CD4-positive, alpha-beta T cell treated with Interleukin-1 beta for 1 hour (primary cell): ENCODE results near the gene PLCB1.
"Not testable (repeated sequence)": the region's sequence is repeated elsewhere in the genome, so short reads cannot be mapped to it uniquely, and the experiment has no call there.

Experiments
- DNase-seq, 2 donors: peaks; one replicate each; pipeline ENCODE4 v3.0.0-alpha.2; 2020 to 2022

Gene PLCB1

DNA sequence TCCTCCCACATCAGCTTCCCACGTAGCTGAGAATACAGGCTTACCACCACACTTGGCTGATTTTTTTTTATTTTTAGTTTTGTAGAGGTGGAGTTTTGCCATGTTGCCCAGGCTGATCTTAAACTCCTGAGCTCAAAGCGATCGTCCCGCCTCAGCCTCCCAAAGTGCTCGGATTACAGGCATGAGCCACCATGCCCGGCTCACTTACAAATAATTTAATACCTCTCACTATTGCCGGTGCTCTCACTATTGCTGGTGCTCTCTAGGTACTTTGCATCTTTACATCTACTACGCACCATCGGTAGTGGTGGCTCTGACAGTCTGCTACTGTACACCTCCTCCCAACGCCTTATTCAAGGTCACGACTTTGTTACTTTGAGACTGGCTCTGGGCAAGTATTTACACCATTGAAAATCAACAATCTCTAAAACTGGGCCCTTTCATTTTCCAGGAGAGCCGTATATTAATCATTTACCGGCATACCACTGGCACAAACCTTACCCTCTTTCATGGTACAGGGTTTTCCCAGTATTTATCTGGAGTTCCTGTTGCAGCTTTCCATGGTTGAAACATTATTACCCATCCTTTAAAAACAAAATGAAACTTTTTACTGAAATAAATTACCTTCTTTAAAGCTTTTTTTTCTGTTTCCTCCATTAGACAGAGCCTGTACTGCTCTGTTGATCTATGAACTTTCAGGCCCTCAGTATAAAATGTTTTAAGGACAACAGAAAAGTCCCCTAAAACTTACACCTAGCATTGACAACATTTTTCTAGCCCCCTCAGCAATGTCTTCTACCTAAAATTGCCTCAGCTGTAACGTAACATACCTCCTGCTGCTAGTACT lies 677.3 kb downstream of the PLCB1 start:
- no peak for DNase-seq

DNA sequence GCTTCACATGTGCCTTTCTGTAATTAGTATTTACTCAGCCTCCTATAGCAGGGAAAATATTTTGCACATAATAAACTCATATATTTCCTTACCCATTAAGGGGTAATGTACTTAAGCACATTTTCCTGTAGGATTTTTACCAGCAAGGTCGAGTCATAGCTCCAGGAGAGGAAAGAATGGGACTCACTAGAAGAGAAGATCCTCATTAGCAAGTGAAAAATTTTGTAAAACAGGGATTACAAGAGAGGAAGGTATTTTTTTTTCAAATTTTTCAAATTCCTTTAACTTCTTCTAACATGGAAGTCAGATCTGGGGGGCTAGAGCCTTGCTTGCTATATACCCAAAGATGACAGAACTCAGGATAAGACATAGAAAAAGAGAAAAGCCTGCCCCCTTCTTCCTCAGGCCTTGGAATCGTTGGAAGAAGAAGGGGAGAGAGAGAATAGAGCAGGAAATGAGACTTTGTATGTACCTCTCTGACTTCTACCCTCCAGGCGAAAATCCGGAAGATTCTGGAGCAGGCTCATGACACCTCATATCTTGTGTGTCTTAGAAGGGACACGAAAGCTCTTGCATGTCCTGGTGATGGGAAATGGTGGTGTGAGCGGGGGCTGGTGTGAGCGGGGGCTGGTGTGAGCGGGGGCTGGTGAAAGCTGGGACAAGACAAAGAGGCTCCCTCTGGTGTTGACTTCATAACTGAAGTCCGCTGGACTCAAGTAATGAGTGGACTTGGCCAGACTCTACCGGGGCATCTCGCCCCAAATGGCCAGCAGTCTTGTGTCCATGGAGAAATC lies 679.9 kb downstream of the PLCB1 start:
- no peak for DNase-seq

DNA sequence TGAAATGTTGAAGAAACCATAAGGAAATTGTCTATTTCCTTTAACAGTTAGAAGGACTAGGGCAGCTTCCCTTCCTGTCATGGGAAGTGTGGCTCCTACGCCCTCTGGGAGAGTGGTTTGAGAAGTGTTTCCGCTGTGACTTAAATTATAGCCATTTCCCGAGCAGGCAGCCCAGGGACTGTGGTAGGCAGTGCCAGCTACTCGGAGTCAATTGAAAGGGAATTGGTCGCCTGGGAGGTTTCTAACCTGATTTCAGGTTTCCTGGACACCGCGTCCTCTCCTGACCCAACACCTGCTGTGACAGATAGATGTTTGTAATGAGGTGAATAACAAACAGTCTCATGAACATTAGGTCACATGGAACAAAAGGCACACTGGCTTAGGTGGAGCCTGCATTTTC lies 680.8 kb downstream of the PLCB1 start:
- DNase-seq, result no peak

- no peak for DNase-seq
These were observed 683.1 kb downstream of the PLCB1 start for GRCh38 chr20:8815208-8815607.

DNA sequence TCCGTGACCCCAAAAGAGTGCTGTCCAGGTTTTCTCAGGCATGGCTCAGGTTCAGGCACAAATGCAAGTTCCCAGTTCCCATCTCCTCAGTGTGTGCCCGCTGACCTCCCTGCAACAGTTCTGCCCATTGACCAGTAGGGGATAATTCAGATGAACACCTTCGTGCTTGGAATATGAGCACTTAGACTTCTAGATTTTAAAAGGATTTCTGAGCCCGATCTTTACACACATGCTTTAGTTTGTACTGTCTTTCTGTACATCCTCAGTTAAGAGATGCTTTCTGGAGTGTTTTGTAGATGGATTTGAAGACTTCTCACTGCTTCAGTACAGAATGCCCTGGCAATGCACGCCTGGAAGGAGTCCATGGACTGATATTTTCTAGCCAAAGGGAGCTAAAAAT lies 697.2 kb downstream of the PLCB1 start:
- DNase-seq, result no peak

- not testable (repeated sequence) for DNase-seq
These were observed 702.2 kb downstream of the PLCB1 start for GRCh38 chr20:8834294-8834693.

GRCh38 chr20:8834851-8835250 lies 702.8 kb downstream of the PLCB1 start:
- no peak for DNase-seq

DNA sequence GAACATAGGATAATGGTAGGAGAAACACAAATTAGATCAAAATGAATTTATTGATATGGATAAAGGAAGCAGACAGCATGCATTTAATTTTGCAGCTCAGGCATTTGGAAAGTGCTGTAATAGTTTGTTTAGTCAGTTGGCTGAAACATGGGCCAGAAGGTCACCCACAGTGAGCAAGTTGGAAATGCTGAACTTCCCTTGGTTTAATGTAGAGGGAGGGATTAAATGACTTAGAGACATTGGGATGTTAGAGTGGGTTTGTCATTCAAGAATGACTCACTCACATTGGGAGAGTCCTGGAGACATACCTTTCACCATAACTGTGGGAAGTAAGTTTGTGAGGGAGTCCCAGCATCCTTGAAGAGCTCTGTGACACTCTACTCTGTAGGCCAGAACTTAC lies 705.3 kb downstream of the PLCB1 start:
- DNase-seq, result no peak

DNA sequence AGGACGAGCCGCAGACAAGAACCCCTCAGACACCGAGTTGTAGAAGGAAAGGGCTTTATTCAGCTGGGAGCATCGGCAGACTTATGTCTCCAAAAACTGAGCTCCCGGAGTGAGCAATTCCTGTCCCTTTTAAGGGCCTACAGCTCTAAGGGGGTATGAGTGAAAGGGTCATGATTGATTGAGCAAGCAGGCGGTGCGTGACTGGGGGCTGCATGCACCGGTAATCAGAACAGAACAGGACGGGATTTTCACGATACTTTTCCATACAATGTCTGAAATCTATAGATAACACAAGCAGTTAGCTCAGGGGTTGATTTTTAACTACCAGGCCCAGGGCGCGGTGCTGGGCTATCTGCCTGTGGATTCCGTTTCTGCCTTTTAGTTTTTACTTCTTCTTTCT lies 710.5 kb downstream of the PLCB1 start:
- DNase-seq, result no peak

DNA sequence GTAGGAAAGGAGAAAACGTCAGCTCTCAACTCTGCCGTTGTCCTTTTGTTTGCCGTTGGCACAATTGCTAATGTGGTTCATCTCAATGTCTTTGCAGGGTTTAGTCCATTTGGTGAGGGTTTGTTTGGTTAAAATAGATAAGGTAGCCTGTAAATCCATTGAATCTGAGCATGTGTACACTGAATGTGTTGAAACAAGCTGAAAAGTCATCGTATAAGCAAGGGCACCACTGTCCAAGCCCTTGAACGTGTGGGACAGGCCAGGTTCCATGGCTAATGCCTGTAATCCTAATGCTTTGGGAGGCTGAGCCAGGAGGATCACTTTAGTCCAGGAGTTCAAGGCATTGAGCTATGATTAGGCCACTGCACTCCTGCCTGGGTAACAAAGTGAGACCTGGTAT lies 712.1 kb downstream of the PLCB1 start:
- no peak for DNase-seq

- no peak for DNase-seq
These were observed 717.9 kb downstream of the PLCB1 start for GRCh38 chr20:8849990-8850389.

- DNase-seq, result no peak
These were observed 719.4 kb downstream of the PLCB1 start for GRCh38 chr20:8851446-8851845.

GRCh38 chr20:8851919-8852318 lies 719.9 kb downstream of the PLCB1 start:
- DNase-seq, result not testable (repeated sequence)

DNA sequence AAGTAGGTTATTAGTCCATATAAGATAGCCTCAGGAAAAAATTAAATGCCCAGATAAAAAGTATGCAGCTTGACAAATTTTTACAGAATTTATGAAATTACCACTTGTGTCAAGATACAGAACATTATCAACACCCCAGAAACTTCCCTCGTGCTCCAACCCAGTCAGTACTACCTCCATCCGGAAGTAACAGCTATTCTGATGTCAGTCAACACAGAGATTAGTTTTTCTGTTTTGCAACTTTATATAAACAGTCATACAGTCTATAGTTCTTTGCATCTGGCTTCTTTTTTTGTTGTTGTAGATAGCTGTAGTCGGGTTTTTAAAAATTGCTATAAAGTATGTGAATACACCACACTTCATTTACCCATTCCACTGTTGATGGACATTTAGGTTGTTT lies 721.1 kb downstream of the PLCB1 start:
- DNase-seq, result not testable (repeated sequence)

GRCh38 chr20:8853805-8854338 lies 721.8 kb downstream of the PLCB1 start:
- peak in 1 of 2 donors; percentile 25 for DNase-seq

GRCh38 chr20:8854571-8854970 lies 722.5 kb downstream of the PLCB1 start:
- no peak for DNase-seq

DNA sequence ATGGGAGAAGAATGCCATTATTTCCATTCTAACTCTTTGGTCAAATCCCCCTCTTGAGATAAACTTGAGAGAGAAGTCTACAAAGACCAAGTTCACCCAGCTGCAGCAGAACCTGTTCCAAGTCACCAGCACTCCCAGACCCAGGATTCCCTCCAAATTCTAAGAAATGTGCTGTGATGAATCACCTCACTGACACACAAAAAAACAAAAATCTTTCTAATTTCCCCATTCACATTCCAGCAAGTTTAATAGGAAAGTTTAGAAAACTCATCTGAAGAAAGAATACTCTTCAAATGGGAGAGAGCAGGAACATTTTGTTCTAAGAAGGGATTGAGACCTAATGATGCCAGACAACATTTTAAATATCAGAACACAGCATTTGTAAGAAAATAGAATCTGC lies 723.2 kb downstream of the PLCB1 start:
- no peak for DNase-seq

DNA sequence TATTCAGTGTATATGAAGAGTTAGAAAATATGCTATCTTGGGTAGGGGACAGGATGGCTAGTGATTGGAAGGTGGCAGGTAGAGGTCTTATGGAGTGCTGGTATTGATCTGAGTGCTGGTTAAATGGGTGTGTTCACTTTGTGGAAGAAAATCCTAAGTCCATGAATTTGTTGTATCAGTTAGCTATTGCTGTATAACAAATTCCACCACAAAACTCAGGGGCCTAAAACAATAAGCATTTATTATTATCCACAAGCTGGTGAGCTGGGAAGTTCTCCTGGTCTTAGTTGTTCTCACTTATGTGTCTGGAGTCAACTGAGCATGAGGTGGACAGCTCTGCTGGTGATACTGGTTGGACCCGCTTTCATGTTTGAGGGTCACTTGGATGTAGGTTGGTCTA lies 724.6 kb downstream of the PLCB1 start:
- DNase-seq, result no peak

DNA sequence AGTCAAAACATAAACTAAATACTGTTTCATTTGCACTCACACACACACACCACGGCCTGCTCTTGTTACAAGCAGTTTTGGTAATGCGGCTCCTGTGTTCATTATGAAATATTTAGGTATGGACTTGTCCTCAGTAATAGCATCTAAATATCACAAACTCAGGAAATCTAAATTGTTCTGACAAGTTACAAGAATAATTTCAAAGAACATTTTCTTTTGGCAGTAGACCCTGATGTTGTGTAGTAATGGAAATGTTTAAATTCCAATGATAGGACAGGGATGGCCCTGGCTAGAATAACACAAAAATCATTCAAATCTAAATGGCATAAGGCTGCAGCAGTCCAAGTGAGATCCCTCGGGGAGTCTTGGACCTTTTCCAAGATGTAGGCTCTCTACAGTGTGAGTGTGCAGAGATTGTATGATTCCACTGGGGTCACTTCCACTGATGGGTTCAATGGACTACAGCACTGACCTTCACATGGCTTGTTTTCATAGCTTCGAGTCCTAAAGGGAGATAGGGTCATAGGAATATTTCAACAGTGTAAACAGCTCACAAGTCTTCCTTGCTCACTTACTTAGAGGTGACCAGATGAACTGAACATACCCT lies 726.2 kb downstream of the PLCB1 start:
- DNase-seq, result no peak

GRCh38 chr20:8860011-8860495 lies 728.0 kb downstream of the PLCB1 start:
- no peak for DNase-seq

- DNase-seq, result no peak
These were observed 730.0 kb downstream of the PLCB1 start for GRCh38 chr20:8862092-8862491.

DNA sequence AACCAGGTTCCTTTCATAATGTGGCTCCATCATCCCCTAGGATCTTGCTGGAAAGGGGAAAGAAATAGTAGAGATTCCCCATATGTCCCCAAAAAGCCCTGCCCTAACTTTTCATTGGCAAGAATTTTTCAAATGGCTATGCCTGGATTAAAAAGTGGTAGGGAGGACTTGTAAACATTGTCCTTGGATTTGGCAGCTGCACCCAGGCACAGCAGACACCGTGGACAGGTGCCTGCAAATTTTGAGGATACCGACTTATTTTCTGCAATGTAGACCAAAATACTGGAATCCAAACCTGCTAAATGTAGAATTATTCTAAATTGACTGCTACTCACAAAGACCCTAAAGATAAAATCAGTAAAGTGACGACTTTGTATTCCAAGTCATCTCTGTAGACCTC lies 733.6 kb downstream of the PLCB1 start:
- DNase-seq, result no peak

DNA sequence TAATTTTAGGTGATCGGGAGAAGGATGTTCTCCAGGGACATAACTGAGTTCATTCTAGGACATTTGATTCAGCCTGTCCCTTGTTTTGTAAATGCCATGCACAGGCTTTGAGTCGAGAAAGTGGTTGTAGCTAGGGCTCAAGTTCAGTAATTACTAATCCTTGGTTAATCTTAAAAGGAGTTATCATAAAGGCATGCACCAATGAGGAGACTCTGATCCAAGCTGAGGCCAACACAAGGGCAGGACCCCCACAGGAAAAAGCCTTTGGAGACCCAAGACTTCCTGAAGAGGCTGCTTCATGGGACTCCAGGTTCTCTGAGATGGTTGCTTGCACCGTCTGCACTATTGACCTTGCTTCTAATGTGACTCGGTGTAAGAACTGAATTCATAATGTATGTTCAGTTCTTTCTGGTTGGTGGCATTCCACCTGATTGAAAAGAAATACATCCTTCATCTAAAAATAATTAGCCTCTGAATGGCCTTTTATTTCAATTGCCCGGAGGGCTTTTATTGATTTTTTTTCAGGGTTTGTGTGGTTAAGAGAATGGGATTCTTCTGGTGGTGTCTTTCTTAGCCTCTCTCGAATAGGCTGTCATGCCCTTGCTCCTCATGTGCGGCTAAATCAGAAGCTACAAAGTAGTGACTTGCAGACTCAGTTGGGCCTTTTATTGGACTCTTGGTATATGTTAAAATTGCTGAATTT lies 735.1 kb downstream of the PLCB1 start:
- DNase-seq, result no peak
